GDM1 (cell line): ENCODE measurements around the gene ZNG1F.
"Not testable (repeated sequence)": the region's sequence is repeated elsewhere in the genome, so short reads cannot be mapped to it uniquely, and the experiment has no call there.

Experiments used
- DNase-seq: peaks from one replicate; lab custom pipeline; 2025; lab: John Stamatoyannopoulos, UW

Gene ZNG1F

DNA sequence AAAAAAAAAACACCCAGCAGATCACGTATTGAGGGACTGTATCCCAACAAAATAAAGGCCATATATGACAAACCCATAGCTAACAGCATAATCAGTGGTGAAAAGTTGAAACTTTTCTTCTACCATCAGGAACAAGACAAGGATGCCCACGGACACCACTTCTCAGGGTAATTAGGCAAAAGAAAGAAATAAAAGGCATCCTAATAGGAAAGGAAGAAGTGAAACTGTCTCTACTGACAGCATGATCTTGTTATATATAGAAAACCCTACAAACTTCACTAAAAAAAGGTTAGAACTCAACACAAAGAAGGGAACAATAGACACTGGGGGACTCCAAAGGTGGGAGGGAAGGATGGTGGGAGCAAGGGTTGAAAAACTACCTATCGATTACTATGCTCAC, 102.9 kb downstream of the ZNG1F start:
- not testable (repeated sequence) for DNase-seq

DNA sequence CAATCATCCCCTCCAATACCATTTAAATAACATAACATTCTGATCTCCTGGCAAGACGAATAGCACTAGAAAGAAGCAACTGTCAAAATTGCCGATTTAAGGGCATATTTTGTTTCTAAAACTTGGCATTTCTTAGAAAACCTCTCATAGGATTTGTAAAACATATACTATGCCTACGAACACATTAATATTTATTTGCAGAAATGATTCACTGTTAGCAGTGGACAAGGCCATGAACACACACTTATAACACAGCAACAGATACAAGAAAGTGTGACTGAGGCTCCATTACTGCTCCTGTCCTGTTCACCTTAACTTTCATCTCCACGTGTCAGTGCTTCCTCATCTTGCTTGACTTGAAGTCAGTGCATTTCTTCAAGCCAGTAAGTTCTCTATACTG, 106.8 kb downstream of the ZNG1F start:
- DNase-seq, result not testable (repeated sequence)
